H54 (cell line): Measurements from ENCODE around the gene VAMP2.
A peak's percentile ranks its signal among the peaks of the same experiment; 100 is the strongest.
"Not testable (repeated sequence)": the region's sequence is repeated elsewhere in the genome, so short reads cannot be mapped to it uniquely, and the experiment has no call there.

Source experiments
- DNase-seq: peaks from one replicate; pipeline ENCODE4 v3.0.0; 2011; ENCODE audit warnings: low spot score, mixed read lengths; ENCODE audit not compliant: insufficient read length
- FAIRE-seq: peaks from 3 replicates; lab custom pipeline; 2011; peaks lifted over from hg19 to GRCh38; lab: Jason Lieb, UNC
- POLR2A ChIP-seq: IDR thresholded peaks from 2 replicates; pipeline ENCODE4 v1.6.1; 2011; ENCODE audit warnings: low read depth, mild to moderate bottlenecking, low read length

Gene VAMP2

DNA sequence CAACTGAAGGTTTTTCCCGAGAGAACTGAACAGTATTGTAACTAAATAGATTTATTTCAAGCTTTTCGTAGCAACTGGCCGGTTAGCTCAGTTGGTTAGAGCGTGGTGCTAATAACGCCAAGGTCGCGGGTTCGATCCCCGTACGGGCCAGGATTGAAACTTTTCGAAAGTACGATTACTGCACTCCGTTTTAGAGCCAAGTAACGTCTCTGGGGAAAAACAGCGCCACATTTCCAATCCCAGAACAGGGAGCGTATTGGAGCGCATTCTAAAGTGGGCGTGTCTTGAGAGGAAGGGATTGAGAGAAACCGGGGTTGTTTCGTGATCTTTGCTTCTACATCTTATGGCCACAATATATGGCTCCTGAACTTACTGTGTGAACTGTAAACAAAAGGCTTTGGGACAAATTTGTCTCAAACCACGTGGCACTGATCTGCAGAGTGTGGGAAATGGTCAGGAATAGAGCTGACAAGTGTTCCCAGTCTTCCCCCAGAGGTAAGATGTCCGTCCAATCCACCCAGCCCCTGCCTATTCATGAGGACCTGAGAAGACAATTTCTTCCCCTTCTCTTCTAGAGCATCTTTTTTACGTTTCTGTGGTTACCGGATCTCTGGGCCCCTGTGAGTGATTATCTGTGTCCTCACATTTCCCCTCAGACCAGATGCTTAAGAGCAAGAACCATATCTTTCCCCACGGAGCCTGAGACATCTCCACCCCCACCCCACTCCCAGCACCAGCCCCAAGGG, 24.9 kb upstream of the VAMP2 start:
- FAIRE-seq (peak; percentile 78), DNase-seq (peak; percentile 76)
- no peak for TF ChIP-seq POLR2A

DNA sequence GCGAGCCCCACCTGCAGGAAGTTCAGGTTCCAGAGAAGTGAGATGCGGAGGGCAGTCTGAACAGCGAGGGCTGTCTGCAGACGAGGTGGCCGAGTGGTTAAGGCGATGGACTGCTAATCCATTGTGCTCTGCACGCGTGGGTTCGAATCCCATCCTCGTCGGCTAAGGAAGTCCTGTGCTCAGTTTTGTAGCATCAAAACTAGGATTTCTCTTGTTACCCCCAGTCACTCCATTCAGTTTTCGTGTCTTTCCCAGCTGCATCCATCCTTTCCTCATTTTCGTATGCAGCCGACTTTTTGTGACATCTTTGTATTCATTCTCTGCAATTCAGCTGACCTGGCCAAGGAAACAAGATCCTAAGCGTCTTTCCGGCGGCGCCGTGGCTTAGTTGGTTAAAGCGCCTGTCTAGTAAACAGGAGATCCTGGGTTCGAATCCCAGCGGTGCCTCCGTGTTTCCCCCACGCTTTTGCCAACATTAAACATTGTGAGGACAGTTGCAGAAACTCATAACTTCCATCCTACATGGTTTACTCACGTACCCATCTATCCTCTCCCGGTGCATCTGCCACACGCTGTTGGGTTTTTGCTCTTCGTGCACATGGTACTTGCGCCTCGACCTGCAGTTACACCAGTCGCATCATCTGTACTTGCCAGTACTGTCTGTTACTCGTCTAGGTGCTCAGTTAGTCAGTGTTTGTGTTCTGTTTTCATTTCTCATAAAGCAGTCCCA, 24.2 kb upstream of the VAMP2 start:
- FAIRE-seq = no peak
- TF ChIP-seq POLR2A = no peak

DNA sequence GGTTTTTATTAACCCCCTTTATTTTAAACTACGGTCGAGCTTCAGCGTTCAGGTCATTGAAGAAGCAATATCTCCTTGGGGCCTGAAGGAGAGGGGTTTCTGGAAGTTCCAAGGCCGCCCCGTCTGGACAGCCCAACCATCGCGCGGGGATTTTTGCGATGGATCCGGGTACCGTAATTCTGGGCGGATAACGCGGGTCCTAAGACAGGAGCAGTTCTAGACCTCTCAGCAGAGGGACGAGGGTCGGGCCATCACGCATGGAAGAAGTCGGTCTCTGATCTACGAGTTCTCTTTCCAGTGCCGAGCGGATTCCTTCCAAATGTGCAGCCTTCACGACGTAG, 23.7 kb upstream of the VAMP2 start:
- DNase-seq (no peak), FAIRE-seq (no peak)
- TF ChIP-seq POLR2A = no peak

More for the DNA sequence above, 24.2 kb upstream of the VAMP2 start:
- peak; percentile 30 for DNase-seq

DNA sequence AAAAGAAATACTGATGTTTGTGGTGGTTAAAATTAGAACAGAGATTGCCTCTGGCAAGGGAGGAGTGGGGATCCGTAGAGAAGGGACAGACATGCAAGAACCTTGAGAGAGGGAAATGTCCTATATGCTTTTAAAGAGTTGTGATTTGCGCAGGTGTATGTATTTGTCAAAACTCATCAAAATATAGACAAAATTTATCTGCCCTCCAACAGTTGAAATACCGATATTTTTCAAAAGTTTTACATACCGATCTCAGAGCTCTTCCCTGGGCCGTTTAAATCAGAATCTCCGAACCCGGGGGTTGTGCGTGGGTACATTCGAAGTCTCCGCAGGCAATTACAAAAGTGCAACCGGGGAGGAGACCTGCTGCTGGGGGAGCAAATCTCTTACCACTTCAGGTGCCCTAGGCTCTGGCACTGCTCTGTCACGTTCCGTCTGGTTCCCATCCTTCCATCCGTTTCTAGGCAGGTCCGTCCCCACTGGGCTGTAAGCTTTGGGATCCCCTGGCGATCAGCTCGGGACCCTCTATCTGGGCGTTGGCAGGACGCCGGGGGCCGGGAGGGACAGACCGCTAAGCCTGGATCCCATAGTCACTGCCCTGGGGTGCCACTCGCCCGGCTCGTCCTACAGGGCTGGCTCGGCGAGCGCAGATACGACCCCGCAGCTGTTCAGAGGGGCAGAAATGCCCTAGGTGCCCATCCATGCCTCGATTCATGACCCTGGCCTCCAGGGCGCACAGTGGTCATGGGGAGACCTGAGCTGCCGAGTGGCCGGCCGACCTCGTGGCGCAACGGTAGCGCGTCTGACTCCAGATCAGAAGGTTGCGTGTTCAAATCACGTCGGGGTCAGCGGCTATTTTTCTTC, 23.1 kb upstream of the VAMP2 start:
- TF ChIP-seq POLR2A = no peak
- FAIRE-seq = no peak
- no peak for DNase-seq

DNA sequence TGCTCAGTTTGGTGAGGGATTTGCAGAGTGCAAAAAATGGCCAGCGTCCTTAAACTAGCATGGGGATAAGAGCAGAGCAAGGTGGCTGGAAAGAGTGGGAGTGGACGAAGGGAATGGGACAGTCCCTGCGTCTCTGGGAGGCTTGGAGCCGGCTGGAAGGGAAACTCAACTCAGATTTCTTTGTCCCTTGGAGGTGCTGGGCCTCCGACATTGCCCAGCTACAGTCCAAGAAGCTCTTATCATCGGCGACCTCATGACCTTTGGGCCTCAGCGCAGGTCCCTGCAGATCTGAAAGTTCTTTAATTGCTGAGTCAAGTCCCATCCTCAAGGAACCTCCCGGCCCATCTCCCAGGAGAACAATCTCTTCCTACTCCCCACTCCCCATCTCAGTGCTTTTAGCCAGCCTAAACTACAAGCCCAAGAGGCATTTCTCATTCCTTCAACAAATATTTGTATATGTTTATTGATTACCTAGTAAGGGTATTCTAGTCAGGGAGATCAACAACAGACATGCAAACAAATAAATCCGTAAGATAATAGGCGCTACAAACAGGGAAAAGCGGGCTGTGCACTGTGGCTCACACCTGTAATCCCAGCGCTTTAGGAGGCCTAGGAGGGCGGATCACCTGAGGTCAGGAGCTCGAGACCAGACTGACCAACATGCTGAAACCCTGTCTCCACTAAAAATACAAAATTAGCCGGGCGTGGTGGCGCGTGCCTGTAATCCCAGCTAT, 14.4 kb upstream of the VAMP2 start:
- TF ChIP-seq POLR2A = no peak
- DNase-seq (no peak), FAIRE-seq (no peak)

DNA sequence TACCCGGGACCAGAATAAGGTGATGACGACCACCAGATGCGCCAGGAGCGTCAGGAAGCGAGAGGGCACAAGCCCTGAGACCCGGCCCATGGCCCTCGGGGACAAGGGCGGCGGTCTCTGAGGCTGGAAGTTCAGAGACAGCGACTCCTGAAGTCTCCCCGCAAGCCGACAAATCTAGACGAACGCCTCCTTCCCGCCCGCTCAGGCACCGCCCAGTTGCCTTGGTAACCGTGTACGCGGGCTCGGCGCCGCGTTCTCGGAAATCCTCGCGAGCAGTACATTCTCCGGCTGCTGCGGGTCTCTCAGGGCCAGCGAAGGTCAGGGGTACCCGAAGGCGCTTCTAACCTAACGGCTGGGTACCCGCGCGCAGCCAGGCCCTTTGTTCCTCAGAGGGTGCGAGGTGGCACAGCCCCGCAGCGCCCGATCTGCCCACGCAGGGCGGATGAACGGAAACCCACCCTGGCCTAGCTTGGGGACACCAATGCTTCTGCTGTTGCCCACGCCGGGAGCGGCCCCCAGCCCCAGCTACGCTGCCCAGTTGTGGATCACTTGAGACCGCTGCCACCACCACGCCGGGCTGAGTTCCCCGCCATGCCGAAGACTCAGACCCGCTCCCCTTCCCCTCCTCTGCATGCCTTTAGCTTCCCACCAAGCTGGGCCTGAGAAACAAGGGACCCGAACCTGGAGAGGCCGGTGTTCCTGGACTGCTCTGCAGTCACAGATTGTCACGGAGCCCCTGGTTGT, 13.6 kb upstream of the VAMP2 start, which contains the start of gene TMEM107:
TSS of gene TMEM107 (minus strand) at position 184 of the 744 bp plus-strand sequence. CDS start at position 90, 94 bp downstream.
- TF ChIP-seq POLR2A = peak; percentile 68
- DNase-seq (no peak), FAIRE-seq (no peak)

DNA sequence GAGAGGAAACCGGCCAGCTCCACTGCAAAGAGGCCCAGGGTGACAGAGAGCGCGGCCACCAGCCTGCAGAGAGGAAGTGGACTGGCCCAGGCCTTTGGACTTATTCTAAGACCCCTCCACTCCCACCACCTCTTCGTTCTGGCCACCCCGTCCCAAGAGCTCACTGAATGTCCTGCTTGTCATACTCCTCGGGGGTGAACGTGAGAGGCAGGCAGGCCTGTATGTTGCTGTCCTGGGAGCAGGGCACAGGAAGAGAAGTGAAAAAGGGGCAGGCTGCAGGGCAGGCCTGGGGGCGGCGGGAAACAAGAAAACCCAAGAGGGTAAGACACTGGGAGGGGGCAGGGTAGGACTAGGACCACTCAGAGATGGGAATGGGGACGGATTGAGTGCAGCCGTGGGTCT, 13.0 kb upstream of the VAMP2 start:
- TF ChIP-seq POLR2A = no peak
- no peak for DNase-seq
- no peak for FAIRE-seq

DNA sequence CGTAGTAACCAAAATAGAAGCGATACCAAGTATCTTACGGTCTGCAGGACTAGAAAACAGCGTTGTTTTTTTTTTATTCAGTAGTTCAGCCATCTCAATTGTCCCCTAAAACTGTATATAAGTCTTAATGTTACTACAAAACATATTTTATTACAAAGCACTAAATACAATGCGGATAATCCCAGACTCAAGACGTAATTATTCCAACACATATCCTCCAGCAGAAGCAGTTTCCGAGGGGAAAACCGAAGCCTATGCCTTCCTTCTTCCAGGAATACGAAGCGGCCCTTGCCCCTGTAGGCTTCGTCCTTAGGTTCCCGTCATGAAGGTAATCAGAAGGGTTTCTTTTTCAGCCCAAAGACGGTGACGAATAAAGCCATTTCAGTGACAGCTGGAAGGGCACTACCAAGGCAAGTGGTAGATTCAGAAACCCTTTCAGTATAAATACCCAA, 11.1 kb upstream of the VAMP2 start:
- FAIRE-seq (no peak), DNase-seq (no peak)

DNA sequence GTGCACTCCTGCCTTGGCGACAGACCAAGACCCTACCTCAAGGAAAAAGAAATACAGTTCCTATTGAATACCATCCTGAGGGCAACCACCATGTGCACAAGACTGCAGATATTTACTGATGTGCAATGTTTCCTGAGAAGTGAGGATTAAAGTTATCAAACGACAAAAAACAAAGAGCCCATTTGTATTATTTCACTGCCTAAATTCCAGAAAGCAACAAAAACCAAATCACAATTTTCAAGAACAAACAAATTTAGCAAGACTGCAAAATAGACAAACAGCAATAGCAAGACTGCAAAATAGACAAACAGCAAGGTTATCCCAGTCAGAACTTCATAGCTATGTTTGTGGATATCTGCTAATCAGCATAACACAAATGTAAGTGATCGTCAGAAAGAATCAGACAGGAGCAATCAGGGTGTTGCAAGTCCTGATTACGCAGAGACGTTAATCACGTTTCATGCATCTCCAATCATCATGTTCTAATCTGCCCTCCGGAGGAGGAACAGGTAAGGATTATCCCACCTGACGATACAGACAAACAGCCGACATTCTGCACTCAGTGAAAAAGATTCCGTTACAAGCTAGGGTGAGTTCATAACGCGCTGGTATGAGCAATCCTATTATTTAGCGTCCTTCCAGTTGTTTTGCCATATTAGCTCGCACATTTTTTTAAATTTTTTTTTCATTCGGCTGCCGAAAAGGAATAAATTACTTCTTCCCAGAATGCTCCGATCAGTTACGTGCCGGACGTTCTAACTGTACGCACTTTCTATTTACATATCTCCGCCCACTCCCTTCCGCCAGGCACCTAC, 10.5 kb upstream of the VAMP2 start:
- DNase-seq (no peak), FAIRE-seq (peak; percentile 64)
- TF ChIP-seq POLR2A = peak; percentile 100

More for the DNA sequence above, 11.1 kb upstream of the VAMP2 start:
- TF ChIP-seq POLR2A = no peak

DNA sequence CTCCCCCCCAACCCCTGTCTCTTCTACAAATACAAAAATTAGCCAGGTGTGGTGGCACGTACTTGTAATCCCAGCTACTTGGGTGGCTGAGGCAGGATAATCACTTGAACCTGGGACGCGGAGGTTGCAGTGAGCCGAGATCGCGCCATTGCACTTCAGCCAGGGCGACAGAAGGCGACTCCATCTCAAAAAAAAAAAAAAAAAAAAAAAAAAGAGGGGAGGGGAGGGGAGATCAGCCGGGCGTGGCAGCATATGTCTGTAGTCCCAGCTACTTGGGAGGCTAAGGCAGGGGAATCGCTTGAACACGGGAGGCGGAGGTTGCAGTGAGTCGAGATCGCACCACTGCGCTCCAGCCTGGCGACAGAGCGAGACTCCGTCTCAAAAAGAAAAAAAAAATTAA, 7.4 kb upstream of the VAMP2 start:
- DNase-seq, FAIRE-seq: not testable (repeated sequence)

DNA sequence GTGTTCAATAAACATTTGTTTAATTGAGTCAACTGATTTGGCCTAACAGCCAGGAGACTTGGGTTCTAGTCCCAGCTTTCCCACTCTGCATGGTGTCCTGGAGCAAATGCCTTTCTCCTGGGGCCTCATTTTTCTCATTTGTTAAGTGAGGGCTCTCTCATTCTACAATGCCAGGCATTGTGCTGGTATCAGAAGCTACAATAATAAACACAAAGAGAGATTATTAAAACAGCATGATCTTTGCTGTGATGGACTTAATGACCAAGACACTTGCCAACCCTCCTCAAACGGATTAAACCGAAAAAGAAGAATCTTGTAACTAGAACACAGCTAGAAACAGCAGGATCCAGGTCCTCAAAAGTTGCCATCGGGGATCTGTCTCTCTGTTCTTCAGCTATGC, 4.8 kb upstream of the VAMP2 start:
- TF ChIP-seq POLR2A = no peak
- no peak for FAIRE-seq
- DNase-seq = no peak

DNA sequence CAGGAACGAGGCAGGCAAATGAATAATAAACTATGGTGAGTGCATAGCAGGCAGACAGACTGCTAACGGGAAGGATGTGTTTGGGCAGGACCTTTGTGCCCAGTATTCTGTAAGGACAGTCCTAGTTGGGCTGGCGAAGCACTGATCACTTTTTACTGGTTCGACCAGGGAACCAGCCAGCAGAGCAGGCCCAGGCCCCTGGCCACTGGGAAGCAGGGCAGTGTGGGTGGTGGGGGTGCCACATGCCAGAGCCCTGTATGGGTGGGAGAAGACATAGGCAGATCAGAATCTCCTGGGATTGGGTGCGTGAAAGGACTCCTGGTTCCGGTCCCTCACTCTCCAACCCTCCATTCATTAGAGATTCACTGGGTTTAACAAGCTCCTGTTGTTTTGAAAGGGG, 4.0 kb upstream of the VAMP2 start:
- no peak for DNase-seq
- no peak for TF ChIP-seq POLR2A
- FAIRE-seq = no peak

DNA sequence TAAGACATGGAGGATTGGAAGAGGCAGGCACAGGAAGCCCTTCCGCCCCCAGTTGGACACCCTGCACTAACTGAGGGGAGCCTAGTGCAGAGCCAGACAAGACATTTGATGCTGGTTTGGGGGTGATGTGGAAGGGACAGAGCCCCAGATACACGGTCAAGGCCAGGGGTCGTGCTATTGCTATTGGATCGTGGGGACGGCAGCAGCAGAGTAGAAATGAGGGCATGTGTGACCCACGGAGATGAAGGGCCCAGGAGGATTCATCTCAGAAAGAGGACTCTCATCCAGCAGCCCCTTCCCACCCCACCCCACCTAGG, 2.0 kb upstream of the VAMP2 start:
- TF ChIP-seq POLR2A = no peak
- FAIRE-seq = no peak

More for the DNA sequence above, 2.0 kb upstream of the VAMP2 start:
- DNase-seq = no peak
